K562 (cell line): ENCODE data around the gene KDM2B. TPM values are rescaled to one million over a fixed set of nuclear protein-coding genes. Genes with fewer than 3 reads are reported as not detected.

Experiments used
- ATAC-seq: fragments of 200-7000 bp; cut with Tn5 transposase; 3 replicates; pipeline ENCODE4 v1.9.1; 2020; ENCODE audit warnings: moderate library complexity
- BruUV-seq: library from RNA; stranded (reverse); fragments of 400-500 nt; replicated peaks from 2 replicates; lab custom pipeline; 2021; lab: Mats Ljungman, UMichigan
- CTCF ChIA-PET: fragments of 300-600 bp; formaldehyde crosslinking; extraction: SDS; loops from one replicate; lab custom pipeline; 2021; ENCODE audit warnings: low intra/inter-chr PET ratio; lab: Yijun Ruan, JAX
- POLR2A ChIA-PET: fragments of 300-600, 350-650 bp; sonication (Branson Sonifier 250); formaldehyde crosslinking; extraction: SDS; loops from one replicate; lab custom pipeline; 2021; ENCODE audit warnings: antibody characterized with exemption, inconsistent platforms; lab: Yijun Ruan, JAX
- DNase-seq, 4 experiments: peaks; one replicate each; pipeline versions ENCODE4 v3.0.0 to v3.0.0-alpha.2; 2011 to 2018; ENCODE audit warnings: low spot score in 3 of 4, mixed read lengths in 3 of 4; ENCODE audit errors: extremely low read depth in 1 of 4
- FAIRE-seq: peaks from 2 replicates; lab custom pipeline; 2011; peaks lifted over from hg19 to GRCh38; lab: Jason Lieb, UNC
- H2AFZ ChIP-seq: 2 replicates; pipeline ENCODE4 v1.6.0; 2011; ENCODE audit warnings: low read depth, low read length, control low read depth, inconsistent platforms
- H3K27ac ChIP-seq: fragments of 200-600 bp; 3 replicates; pipeline ENCODE4 v1.8.0; 2011; ENCODE audit warnings: low read depth, mild to moderate bottlenecking, control low read depth, inconsistent platforms, low read length, moderate library complexity, mixed read lengths; ENCODE audit errors: extremely low read depth
- H3K27me3 ChIP-seq, 2 experiments: fragments of 300-600 bp in 1 of 2; 2 replicates in 1 of 2; 3 replicates in 1 of 2; pipeline versions ENCODE4 v1.6.0 to v1.8.0; 2011; ENCODE audit warnings: inconsistent platforms in 2 of 2, low read length in 2 of 2, mild to moderate bottlenecking in 1 of 2, mixed read lengths in 1 of 2, moderate library complexity in 1 of 2; ENCODE audit not compliant: control insufficient read depth in 2 of 2, insufficient read depth in 2 of 2
- H3K36me3 ChIP-seq: fragments of 300-600 bp; 3 replicates; pipeline ENCODE4 v1.8.0; 2011; ENCODE audit warnings: mild to moderate bottlenecking, low read length, inconsistent platforms; ENCODE audit not compliant: control insufficient read depth, insufficient read depth
- H3K4me1 ChIP-seq, 2 experiments: fragments of 200-600 bp in 1 of 2; replicated peaks in 1 of 2; 2 replicates in 1 of 2; 3 replicates in 1 of 2; pipeline versions ENCODE4 v1.5.1 to v1.8.0; 2011; ENCODE audit warnings: inconsistent platforms in 2 of 2, low read length in 2 of 2, mild to moderate bottlenecking in 1 of 2, mixed read lengths in 1 of 2, moderate library complexity in 1 of 2; ENCODE audit not compliant: control insufficient read depth in 2 of 2, insufficient read depth in 2 of 2
- H3K4me2 ChIP-seq: 2 replicates; pipeline ENCODE4 v1.6.1; 2011; ENCODE audit warnings: low read length, control low read depth, inconsistent platforms, mixed read lengths; ENCODE audit not compliant: insufficient read depth
- H3K4me3 ChIP-seq: fragments of 200-600 bp; sonication (generic), shearing (Covaris generic); 2 replicates; pipeline ENCODE4 v1.5.1; 2016; ENCODE audit warnings: control low read depth, inconsistent platforms
- H3K79me2 ChIP-seq: fragments of 200-600 bp; 3 replicates; pipeline ENCODE4 v1.8.0; 2011; ENCODE audit warnings: low read length, inconsistent platforms; ENCODE audit not compliant: control insufficient read depth, insufficient read depth
- H3K9ac ChIP-seq, 2 experiments: 2 replicates each; pipeline versions ENCODE4 v1.6.0 to v1.6.1; 2011; ENCODE audit warnings: low read depth in 2 of 2, low read length in 2 of 2, control low read depth in 1 of 2, inconsistent platforms in 1 of 2, mild to moderate bottlenecking in 1 of 2, mixed read lengths in 1 of 2; ENCODE audit not compliant: insufficient read depth in 1 of 2
- H3K9me1 ChIP-seq: one replicate; pipeline ENCODE4 v1.6.0; 2011; ENCODE audit warnings: inconsistent platforms, mild to moderate bottlenecking, low read length, moderate library complexity; ENCODE audit not compliant: control insufficient read depth, insufficient read depth
- H3K9me3 ChIP-seq: replicated peaks from 2 replicates; pipeline ENCODE4 v1.5.1; 2011; ENCODE audit warnings: low read depth, low read length, inconsistent platforms; ENCODE audit not compliant: control insufficient read depth, insufficient read depth
- H4K20me1 ChIP-seq: replicated peaks from 2 replicates; pipeline ENCODE4 v1.6.1; 2011; ENCODE audit warnings: low read length, inconsistent platforms, mixed read lengths; ENCODE audit not compliant: control insufficient read depth, insufficient read depth
- HOMEZ ChIP-seq: fragments of 250-450 bp; sonication (Bioruptor Pico); IDR thresholded peaks from 2 replicates; pipeline ENCODE4 v1.4.0; 2020; ENCODE audit warnings: mild to moderate bottlenecking, moderate library complexity
- PCBP1 ChIP-seq: fragments of 200-400 bp; formaldehyde crosslinking; IDR thresholded peaks from 2 replicates; pipeline ENCODE4 v1.6.1; 2018; ENCODE audit warnings: mild to moderate bottlenecking, low read depth, low read length; ENCODE audit not compliant: poor library complexity, severe bottlenecking
- RB1 ChIP-seq: fragments of 450-650 bp; IDR thresholded peaks from 2 replicates; pipeline ENCODE4 v1.6.1; 2017; ENCODE audit warnings: low read depth, mild to moderate bottlenecking
- SNAPC5 ChIP-seq: fragments of 250-450 bp; sonication (Bioruptor Pico); IDR thresholded peaks from 2 replicates; pipeline ENCODE4 v1.8.0; 2021; ENCODE audit warnings: moderate library complexity, mild to moderate bottlenecking, inconsistent platforms
- ZFX ChIP-seq: sonication (generic); formaldehyde crosslinking; IDR thresholded peaks from 2 replicates; pipeline ENCODE4 v1.8.0; 2022; ENCODE audit warnings: mild to moderate bottlenecking, missing genetic modification reagents, moderate library complexity
- ZNF12 ChIP-seq: sonication (generic); formaldehyde crosslinking; IDR thresholded peaks from 2 replicates; pipeline ENCODE4 v1.4.0; 2020; ENCODE audit warnings: mild to moderate bottlenecking, missing genetic modification reagents
- WGBS: fragments of 100-300 bp; shearing (Covaris generic); methylation state at CpG from one replicate; pipeline ENCODE4 v1.1.6; 2016; ENCODE audit warnings: low coverage, mixed read lengths; ENCODE audit not compliant: insufficient coverage; ENCODE audit errors: missing lambda C conversion rate; 5-methylcytosine and 5-hydroxymethylcytosine counted together
- in situ Hi-C: fragments of 300-500 bp; cut with MboI; formaldehyde crosslinking; loops from 4 replicates; pipeline ENCODE4 v1.15.0; 2018; ENCODE audit warnings: inconsistent platforms, mixed read lengths
- intact Hi-C: fragments of 100-400 bp; cut with micrococcal nuclease; formaldehyde crosslinking; loops from 2 replicates; pipeline ENCODE4 v1.14.2; 2022
- polyA plus RNA-seq, 8 experiments: library from polyadenylated mRNA; depleted of rRNA in 4 of 8; stranded (reverse) in 5 of 8; unstranded in 3 of 8; fragments of >200 nt; fragmentation: Nextera tagmentation in 2 of 8; fragmentation: Illumina TruSeq in 1 of 8; extraction: Ambion mirVana in 2 of 8; extraction: Trizol in 1 of 8; gene quantifications; 2 replicates each; pipeline versions ENCODE4 v1.2.1 to v1.2.3, GENCODE V29; 2011 to 2014; ENCODE audit warnings: inconsistent platforms in 1 of 8, missing spikeins in 1 of 8
- total RNA-seq, 7 experiments: library from RNA; depleted of rRNA in 6 of 7; stranded (reverse); fragments of >200 nt in 6 of 7; fragmentation: Illumina TruSeq in 2 of 7; extraction: Trizol in 2 of 7; gene quantifications; 2 replicates each; pipeline versions ENCODE4 v1.2.1 to v1.2.3, GENCODE V29; 2011 to 2021; ENCODE audit warnings: low replicate concordance in 1 of 7

KDM2B gene
- total and polyA plus RNA-seq, 9 of the 15 experiments (the other 6 are each of a cell fraction or from before 2014, with no cell fraction given), result 7.4 to 50.5 (median 22.5) TPM

- FAIRE-seq, result peak; percentile 44
- H3K4me1 ChIP-seq, result peaks cover 20 to 35% of the 10 kb centered on the region in 2 experiments
- POLR2A ChIA-PET, result interaction anchor here (0.6 to 1.5 kb wide), 6 partner anchors 8 to 184 kb away, joined by 3 to 6 read pairs (median 4); no protein-coding TSS in a partner anchor
- TF ChIP-seq HOMEZ, result no peak
- TF ChIP-seq RB1, result no peak; the same call in 1 of the 2 replicates
- TF ChIP-seq SNAPC5 (CRISPR knock-in tag), result no peak
- TF ChIP-seq PCBP1, result no peak
- peak; percentile 47 for TF ChIP-seq ZFX (CRISPR knock-in tag)
- TF ChIP-seq ZNF12, result 0 out of 2 replicates have a peak, but pooled peaks have one; percentile 4
These were observed 43.7 kb downstream of the KDM2B start for GRCh38 chr12:121536899-121537813.

More at GRCh38 chr12:121536899-121537813, 43.7 kb downstream of the KDM2B start:
- 16% methylated on average over 42 of the region's 73 CpGs for WGBS
- CTCF ChIA-PET, result no interaction called here
- Histone ChIP-seq H3K9me3 (no peaks in the 10 kb centered on the region), H3K79me2 (no peaks in the 10 kb centered on the region), H3K9me1 (no peaks in the 10 kb centered on the region), H3K9ac (peak overlapping the region; percentile 34 to 88; a peak in 3 of 4 replicates), H3K4me3 (peak overlapping the region; percentile 30; the same call in 1 of the 2 replicates), H4K20me1 (no peaks in the 10 kb centered on the region), H2AFZ (peak overlapping the region; percentile 86), H3K4me2 (peak overlapping the region; percentile 70), H3K27me3 (no peaks in the 10 kb centered on the region), H3K36me3 (peaks cover 12% of the 10 kb centered on the region; the same call in 2 of the 3 replicates), H3K27ac (peak overlapping the region; percentile 64; the same call in 1 of the 3 replicates)
- BruUV-seq, result no TSS peak
- in situ Hi-C loops (no loop called here), intact Hi-C loops (no loop called here)
- ATAC-seq (peak; percentile 77), DNase-seq (peak; percentile 60 to 83 (median 75))
